HG03354 (cell line): ENCODE results near the gene ZNF337.
"Not testable (repeated sequence)": the region's sequence is repeated elsewhere in the genome, so short reads cannot be mapped to it uniquely, and the experiment has no call there.

Experiments
- ATAC-seq: cut with Tn5 transposase; IDR thresholded peaks from one replicate; pipeline ENCODE4 v1.9.1; 2021; ENCODE audit warnings: mild to moderate bottlenecking; ENCODE audit not compliant: unreplicated experiment, poor library complexity, severe bottlenecking

ZNF337 gene

DNA sequence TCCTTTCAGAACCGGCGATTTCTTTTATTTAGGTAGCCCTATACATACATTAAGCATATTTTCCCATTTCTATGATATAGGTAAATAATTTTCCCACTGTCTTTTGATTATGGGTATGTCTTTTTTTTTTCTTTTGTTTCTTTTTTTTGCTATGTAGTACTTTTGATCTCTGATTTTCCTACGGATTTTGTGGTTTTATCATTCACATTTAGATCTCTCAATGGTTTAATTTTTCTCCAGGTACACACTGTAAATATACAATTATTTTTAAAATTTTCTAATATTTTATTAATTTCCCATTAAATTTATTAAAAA, 436 bp upstream of the ZNF337 start:
- no peak for ATAC-seq

DNA sequence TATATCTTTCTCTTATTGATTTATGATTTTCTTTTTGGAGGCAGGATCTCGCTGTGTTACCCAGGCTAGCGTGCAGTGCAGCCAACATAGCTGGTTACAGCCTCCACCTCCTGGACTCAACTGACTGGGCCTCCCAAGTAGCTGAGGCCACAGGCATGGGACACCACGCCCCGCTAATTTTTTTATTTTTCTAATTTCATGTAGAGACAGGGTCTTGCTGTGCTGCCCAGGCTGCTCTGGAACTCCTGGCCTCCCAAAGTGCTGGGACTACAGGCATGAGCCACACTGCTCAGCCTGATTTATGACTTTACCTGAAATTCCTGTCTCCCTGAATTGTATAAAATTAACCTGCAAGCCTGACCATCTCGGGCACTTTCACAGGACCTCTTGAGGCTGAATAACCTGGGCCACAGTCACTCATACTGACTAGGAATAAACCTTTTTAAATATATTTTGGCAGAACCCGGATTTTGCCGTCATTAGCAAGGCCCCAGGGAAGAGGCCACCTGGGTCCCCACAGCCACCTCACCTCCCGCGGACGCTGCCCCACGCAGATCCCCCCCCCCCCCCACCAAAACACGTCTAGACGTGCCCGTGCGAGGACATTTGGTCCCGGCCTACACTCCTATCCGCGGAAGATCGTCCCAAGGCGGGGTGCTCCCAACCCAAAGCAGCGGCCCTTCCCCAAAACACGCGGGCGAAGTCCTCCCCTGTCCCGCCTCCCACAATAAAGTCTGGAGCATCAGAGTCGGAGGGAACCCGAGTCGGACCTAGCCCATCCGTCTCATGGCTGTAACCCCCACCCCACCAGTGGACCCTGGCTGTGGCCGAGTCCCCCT, 902 bp downstream of the ZNF337 start:
- ATAC-seq, result no peak

GRCh38 chr20:25692499-25692898, 4.2 kb downstream of the ZNF337 start:
- ATAC-seq, result peak; percentile 28

DNA sequence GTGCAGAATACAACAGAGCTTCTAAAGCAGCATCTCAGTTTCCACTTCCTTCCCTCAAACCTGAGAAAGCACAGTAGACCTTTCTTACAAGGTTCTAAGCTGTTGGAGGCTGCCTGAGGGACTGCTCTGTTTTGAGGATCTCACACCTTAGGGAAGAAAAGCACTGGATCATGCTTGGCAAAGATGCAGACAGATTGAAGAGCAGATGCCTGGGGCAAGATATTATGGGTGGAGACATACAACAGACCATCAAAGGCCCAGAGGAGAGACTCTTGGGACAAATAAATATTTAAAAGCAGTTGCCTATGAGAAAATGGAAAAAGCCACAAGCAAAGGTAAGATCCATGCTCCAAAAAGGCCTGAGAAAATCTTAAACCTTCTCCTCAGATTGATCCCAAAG, 6.2 kb downstream of the ZNF337 start:
- no peak for ATAC-seq

- peak; percentile 26 for ATAC-seq
Observed at GRCh38 chr20:25686081-25687067, 10.3 kb downstream of the ZNF337 start.

DNA sequence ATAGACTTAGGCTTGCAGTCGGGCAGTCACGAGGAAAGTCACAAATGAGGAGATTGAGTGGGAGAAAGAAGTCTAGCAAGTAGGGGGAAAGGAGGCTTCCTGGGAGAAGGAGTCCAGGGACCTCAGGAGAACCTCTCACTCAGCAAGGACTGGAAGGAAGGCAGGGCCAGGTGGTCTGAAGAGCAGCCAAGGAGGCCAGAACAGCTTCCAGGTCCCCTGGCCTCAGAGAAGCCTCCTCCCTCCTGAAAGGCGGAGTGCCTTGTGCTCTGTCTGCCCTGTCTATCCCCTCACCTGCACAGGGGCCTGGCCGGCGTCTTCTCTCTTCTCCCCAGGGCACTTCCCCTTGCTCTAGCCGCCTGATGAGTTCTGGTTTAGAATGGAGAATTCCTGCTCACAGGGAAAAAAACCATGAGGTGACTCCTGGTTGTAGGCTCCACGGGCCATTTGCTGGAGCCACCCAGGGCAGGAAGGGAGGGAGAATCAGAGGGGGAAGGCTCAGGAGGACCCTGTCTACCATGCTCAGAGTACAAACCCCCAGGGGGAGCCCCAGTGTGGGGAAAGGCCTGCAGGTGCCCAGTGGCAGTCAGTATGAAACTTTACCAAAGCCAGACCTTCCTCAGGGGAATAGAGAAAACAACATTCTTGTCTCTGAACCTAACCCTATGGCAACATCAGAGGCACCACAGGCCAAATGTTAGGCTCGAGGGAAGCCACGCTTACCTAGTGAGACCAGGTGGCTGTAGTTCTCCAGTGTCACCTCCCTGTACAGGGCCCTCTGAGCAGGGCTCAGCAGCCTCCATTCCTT, 11.2 kb downstream of the ZNF337 start:
- ATAC-seq, result peak; percentile 92

DNA sequence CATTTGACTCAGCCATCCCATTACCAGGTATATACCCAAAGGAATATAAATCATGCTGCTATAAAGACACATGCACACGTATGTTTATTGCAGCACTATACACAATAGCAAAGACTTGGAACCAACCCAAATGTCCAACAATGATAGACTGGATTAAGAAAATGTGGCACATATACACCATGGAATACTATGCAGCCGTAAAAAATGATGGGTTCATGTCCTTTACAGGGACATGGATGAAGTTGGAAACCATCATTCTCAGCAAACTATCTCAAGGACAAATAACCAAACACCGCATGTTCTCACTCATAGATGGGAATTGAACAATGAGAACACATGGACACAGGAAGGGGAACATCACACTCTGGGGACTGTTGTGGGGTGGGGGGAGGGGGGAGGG, 12.8 kb downstream of the ZNF337 start:
- not testable (repeated sequence) for ATAC-seq

DNA sequence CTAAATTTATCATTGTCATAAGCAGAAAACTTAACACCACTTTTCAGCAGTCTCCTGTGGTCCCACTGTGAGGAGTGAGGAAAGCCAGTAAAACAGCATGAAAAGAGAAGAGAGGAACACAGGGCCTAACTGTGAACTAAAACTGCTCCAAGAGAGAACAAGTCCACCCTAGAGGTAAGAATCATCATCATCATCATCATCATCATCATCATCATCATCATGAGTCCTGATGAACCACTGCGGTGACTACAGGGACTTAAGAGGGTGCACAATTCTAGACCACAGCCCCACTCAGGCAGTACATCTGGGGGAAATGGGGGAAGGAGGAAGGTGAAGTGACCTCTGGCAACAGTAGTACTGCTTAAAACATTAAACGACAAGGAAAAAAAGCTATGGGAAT, 13.6 kb downstream of the ZNF337 start:
- ATAC-seq, result no peak

GRCh38 chr20:25676164-25676809, 20.4 kb downstream of the ZNF337 start:
- ATAC-seq, result no peak

DNA sequence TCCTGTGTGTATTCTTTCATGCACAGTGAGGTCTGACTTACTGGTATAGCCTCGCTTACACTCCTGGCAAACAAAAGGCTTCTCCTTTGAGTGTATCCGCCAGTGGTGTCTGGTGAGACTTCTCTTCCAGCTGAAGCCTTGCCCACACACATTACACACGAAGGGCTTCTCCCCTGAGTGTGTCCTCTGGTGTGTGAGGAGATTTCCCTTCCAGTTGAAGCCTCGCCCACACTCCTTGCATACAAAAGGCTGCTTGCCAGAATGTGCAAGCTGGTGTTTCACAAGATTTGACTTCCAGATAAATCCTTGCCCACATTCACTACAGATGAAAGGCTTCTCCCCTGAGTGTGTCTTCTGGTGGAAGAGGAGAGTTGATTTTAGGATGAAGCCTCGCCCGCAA, 21.5 kb downstream of the ZNF337 start:
- ATAC-seq, result no peak

GRCh38 chr20:25672659-25673235, 23.9 kb downstream of the ZNF337 start:
- ATAC-seq, result no peak

DNA sequence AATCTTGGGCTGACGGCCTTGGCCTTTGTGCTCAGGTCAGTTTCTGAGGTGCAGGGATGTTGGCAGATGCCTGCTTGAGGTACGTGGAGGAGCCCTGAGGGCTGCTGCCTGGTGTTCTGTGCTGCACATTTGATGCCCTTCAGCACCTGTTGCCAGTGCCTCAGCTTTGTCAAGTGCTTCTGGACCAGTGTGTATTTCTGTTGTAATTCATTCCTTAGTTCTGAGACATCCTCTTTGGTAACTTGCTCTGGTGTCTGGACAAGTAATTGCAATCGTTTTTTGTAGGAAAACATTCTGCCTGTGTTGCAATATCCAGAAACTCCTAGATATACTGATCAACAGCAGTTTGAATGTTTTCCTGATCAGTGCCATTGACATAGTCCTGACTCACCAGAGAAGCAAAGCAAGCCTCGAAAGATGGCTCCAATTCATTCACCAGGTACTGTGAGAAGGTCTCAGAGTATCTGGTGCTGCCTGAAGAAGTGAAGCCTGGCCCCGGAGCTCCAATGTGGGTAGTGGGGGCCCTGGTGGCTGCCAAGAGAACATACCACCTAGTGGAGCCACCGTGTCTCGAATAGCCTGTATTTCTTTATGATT, 26.7 kb downstream of the ZNF337 start:
- no peak for ATAC-seq

DNA sequence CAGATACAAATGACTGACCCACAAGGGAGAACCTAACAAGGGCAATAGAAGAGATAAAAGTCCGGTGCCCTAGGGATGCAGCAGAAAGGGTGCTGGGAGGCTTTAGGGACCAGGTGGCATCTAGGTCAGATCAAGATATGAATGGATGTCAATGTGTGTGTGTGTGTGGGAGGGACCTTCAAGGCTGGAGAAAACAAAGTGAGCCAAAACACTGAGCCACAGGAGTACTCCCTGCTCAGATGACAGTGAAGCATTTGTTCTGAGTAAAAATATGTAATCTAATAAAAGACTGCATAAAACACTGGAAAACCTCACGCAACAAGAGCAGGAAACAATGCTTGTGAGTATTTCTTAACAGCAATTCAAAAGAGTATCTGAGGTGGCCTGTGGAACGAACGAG, 28.2 kb downstream of the ZNF337 start:
- ATAC-seq, result no peak

DNA sequence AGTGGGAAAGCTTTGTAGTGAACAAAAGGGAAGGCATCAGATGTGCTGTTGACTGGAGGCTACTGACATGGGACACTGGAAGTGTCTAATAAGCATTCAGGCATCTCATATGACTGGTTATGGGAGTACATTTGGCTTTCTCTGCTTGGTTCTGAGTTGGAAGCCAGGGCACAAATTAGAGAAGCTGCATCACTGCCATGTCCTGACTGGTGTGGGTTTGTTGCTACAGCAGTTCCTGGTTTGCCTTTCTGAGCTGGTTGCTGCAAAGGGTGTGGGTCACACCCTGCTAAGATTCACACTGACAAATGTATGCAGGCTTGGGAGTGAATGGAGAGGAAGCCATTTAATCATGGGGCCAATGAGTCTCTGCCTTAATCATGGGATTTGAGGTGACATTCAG, 36.7 kb downstream of the ZNF337 start:
- no peak for ATAC-seq

DNA sequence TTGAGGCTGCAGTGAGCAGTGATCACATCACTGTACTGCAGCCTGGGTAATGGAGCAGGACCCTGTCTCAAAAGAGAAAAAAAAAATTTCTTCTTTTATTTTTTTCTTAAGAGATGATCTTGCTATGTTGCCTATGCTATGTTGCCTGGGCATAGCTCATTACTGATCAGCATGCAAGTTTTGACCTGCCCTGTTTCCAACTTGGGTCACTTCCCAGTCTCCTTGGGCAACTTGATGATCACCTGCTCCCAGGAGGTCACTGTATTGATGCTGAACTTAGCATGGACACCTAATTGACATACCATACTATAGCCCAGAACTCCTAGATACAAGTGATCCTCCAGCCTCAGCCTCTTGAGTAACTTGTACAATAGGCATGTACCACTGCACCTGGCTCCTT, 42.2 kb downstream of the ZNF337 start:
- ATAC-seq, result no peak

- ATAC-seq, result not testable (repeated sequence)
Observed at GRCh38 chr20:25652866-25653265, 43.8 kb downstream of the ZNF337 start.

DNA sequence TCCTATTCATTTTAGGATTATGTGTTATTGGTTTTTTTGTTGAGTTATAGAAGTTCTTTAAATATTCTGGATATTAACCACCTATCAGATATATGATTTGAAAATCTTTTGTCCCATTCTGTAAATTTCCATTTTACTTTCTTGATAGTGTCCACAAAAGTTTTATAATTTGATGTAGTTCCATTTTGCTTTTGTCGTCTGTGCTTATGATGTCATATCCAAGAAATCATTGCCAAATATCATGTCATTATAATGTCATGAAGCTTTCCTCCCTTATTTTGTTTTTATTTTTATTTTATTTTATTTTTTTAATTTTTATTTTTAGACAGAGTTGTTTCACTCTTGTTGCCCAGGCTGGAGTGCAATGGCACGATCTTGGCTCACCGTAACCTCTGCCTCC, 51.8 kb downstream of the ZNF337 start:
- ATAC-seq, result no peak

DNA sequence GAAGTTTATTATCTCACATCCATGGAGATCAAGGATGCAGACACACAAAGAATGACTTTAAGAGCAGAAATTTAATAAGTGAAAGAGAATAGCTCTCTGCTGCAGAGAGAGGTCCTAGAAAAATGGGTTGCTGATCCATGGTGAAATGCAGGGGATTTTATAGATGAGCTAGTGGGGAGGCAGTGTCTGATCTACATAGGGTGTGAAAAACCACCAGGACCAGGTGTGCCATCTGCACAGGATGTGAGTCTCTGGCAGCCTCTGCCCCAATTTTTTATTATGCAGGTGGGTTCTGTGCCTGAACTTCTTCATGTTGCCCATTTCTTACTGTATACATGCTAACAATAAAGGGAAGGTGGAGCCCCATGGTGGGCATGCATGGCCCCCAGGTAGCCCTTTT, 52.9 kb downstream of the ZNF337 start:
- no peak for ATAC-seq

DNA sequence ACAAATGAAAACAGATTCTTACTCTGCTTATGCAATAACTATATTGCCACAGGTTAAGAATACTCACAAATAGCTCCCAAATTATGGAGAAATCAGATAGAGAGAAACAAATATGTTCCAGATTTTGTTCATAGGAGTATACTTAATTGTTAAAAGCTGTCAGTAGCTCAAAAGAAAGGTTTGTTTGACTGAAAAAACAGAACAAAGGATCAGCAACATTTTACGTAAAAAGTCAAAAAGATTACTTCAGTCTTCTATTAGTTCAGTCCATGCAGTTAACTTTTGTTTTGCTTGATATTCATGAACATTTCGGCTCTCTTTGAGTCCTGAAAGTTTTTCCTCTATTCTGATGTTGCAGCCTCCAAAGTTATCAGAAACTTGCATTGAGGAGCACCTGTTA, 59.4 kb downstream of the ZNF337 start:
- ATAC-seq, result no peak
